HepG2 (cell line): Measurements from ENCODE around the gene DSG2. TPM values are rescaled to one million over a fixed set of nuclear protein-coding genes. Genes with fewer than 3 reads are reported as not detected.
A peak's percentile ranks its signal among the peaks of the same experiment; 100 is the strongest.

Source experiments
- ATAC-seq: fragments of 200-7000 bp; cut with Tn5 transposase; 3 replicates; pipeline ENCODE4 v1.9.1; 2020; ENCODE audit warnings: mild to moderate bottlenecking, moderate library complexity
- BruUV-seq: library from RNA; stranded (reverse); fragments of 400-500 nt; replicated peaks from 2 replicates; lab custom pipeline; 2021; lab: Mats Ljungman, UMichigan
- CTCF ChIA-PET: fragments of 300-600 bp; formaldehyde crosslinking; extraction: SDS; loops from one replicate; lab custom pipeline; 2021; ENCODE audit warnings: low total read pairs, inconsistent platforms, low intra/inter-chr PET ratio; lab: Yijun Ruan, JAX
- POLR2A ChIA-PET: fragments of 350-600 bp; sonication (Branson Sonifier 250); formaldehyde crosslinking; loops from one replicate; lab custom pipeline; 2020; ENCODE audit warnings: antibody characterized with exemption, inconsistent platforms; lab: Yijun Ruan, JAX
- DNase-seq: peaks from one replicate; pipeline ENCODE4 v3.0.0-alpha.2; 2015; ENCODE audit warnings: low spot score
- FAIRE-seq: peaks from 3 replicates; lab custom pipeline; 2011; peaks lifted over from hg19 to GRCh38; lab: Jason Lieb, UNC
- H2AFZ ChIP-seq: one replicate; pipeline ENCODE4 v1.6.1; 2011; ENCODE audit warnings: low read length, inconsistent platforms
- H3K27ac ChIP-seq: fragments of 300-600 bp; 3 replicates; pipeline ENCODE4 v1.8.0; 2011; ENCODE audit warnings: mixed run types, mild to moderate bottlenecking, mixed read lengths, low read length, inconsistent platforms; ENCODE audit not compliant: insufficient read depth; ENCODE audit errors: extremely low read length
- H3K27me3 ChIP-seq, 2 experiments: fragments of 200-600 bp in 1 of 2; 2 replicates in 1 of 2; 3 replicates in 1 of 2; pipeline versions ENCODE4 v1.6.0 to v1.8.0; 2011; ENCODE audit warnings: low read length in 2 of 2, mild to moderate bottlenecking in 2 of 2, moderate library complexity in 2 of 2, inconsistent platforms in 1 of 2; ENCODE audit not compliant: insufficient read depth in 2 of 2, control insufficient read depth in 1 of 2
- H3K36me3 ChIP-seq, 2 experiments: fragments of 200-600 bp in 1 of 2; replicated peaks in 1 of 2; 2 replicates in 1 of 2; 3 replicates in 1 of 2; pipeline versions ENCODE4 v1.5.1 to v1.8.0; 2011; ENCODE audit warnings: low read length in 2 of 2, inconsistent platforms in 1 of 2; ENCODE audit not compliant: insufficient read depth in 2 of 2, control insufficient read depth in 1 of 2
- H3K4me1 ChIP-seq: 2 replicates; pipeline ENCODE4 v1.5.1; 2012; ENCODE audit warnings: low read length, inconsistent platforms; ENCODE audit not compliant: insufficient read depth
- H3K4me2 ChIP-seq: 2 replicates; pipeline ENCODE4 v1.6.0; 2011; ENCODE audit warnings: low read depth, low read length, inconsistent platforms
- H3K4me3 ChIP-seq, 3 experiments: fragments of 200-600 bp in 1 of 3; sonication (generic), shearing (Covaris generic) in 1 of 3; replicated peaks in 1 of 3; 2 replicates each; pipeline ENCODE4 v1.5.1; 2011 to 2016; ENCODE audit warnings: low read length in 3 of 3, inconsistent platforms in 2 of 3, low read depth in 2 of 3, mild to moderate bottlenecking in 2 of 3, control low read depth in 1 of 3, mixed read lengths in 1 of 3; ENCODE audit not compliant: insufficient read depth in 1 of 3
- H3K79me2 ChIP-seq: one replicate; pipeline ENCODE4 v1.6.1; 2011; ENCODE audit warnings: low read length, inconsistent platforms; ENCODE audit not compliant: insufficient read depth
- H3K9ac ChIP-seq: 2 replicates; pipeline ENCODE4 v1.6.0; 2011; ENCODE audit warnings: mild to moderate bottlenecking, low read depth, low read length, inconsistent platforms; ENCODE audit not compliant: insufficient read depth
- H3K9me3 ChIP-seq: 2 replicates; pipeline ENCODE4 v1.5.1; 2012; ENCODE audit warnings: mild to moderate bottlenecking, low read length
- H4K20me1 ChIP-seq: 2 replicates; pipeline ENCODE4 v1.6.0; 2011; ENCODE audit warnings: inconsistent platforms, mild to moderate bottlenecking, low read length, moderate library complexity; ENCODE audit not compliant: insufficient read depth
- BCL6 ChIP-seq: IDR thresholded peaks from 2 replicates; pipeline ENCODE4 v1.6.1; 2016; ENCODE audit warnings: missing genetic modification reagents, missing compliant biosample characterization
- CBX5 ChIP-seq: sonication (generic); formaldehyde crosslinking; IDR thresholded peaks from 2 replicates; pipeline ENCODE4 v1.4.0; 2020; ENCODE audit warnings: missing genetic modification reagents, borderline replicate concordance
- EP300 ChIP-seq, 3 experiments: sonication (generic) in 1 of 3; formaldehyde crosslinking in 1 of 3; IDR thresholded peaks; 2 replicates each; pipeline versions ENCODE4 v1.5.1 to v1.6.1; 2011 to 2020; ENCODE audit warnings: low read depth in 2 of 3, low read length in 2 of 3, borderline replicate concordance in 1 of 3, improper control_type of control experiment in 1 of 3, mild to moderate bottlenecking in 1 of 3, missing genetic modification reagents in 1 of 3, moderate library complexity in 1 of 3
- FOXA3 ChIP-seq: IDR thresholded peaks from 2 replicates; pipeline ENCODE4 v1.6.1; 2016; ENCODE audit warnings: missing genetic modification reagents, missing compliant biosample characterization
- HHEX ChIP-seq: IDR thresholded peaks from 2 replicates; pipeline ENCODE4 v1.6.1; 2016; ENCODE audit warnings: control low read depth
- MED13 ChIP-seq: sonication (generic); formaldehyde crosslinking; IDR thresholded peaks from 2 replicates; pipeline ENCODE4 v1.5.0; 2020; ENCODE audit warnings: missing genetic modification reagents
- NCOA2 ChIP-seq: sonication (generic); formaldehyde crosslinking; IDR thresholded peaks from 2 replicates; pipeline ENCODE4 v1.8.0; 2022; ENCODE audit warnings: inconsistent platforms
- PHF20 ChIP-seq: sonication (generic); formaldehyde crosslinking; IDR thresholded peaks from 2 replicates; pipeline ENCODE4 v1.5.0; 2020; ENCODE audit warnings: mild to moderate bottlenecking, missing genetic modification reagents
- RARA ChIP-seq: IDR thresholded peaks from 2 replicates; pipeline ENCODE4 v1.6.1; 2016; ENCODE audit warnings: missing genetic modification reagents, missing compliant biosample characterization
- YY1 ChIP-seq: IDR thresholded peaks from 2 replicates; pipeline ENCODE4 v1.6.1; 2011; ENCODE audit warnings: low read length, low read depth, moderate library complexity, mild to moderate bottlenecking; ENCODE audit not compliant: insufficient read depth, insufficient replicate concordance
- ZNF235 ChIP-seq: sonication (generic); formaldehyde crosslinking; IDR thresholded peaks from 2 replicates; pipeline ENCODE4 v1.8.1; 2023; ENCODE audit warnings: mild to moderate bottlenecking, missing genetic modification reagents, borderline replicate concordance
- ZNF563 ChIP-seq: sonication (generic); formaldehyde crosslinking; IDR thresholded peaks from 2 replicates; pipeline ENCODE4 v1.8.0; 2022; ENCODE audit warnings: mild to moderate bottlenecking, moderate library complexity, missing genetic modification reagents
- WGBS: methylation state at CpG from one replicate; pipeline ENCODE4 v1.1.6; 2017; ENCODE audit warnings: low lambda C conversion rate; 5-methylcytosine and 5-hydroxymethylcytosine counted together
- in situ Hi-C: cut with HindIII; loops from 2 replicates; pipeline ENCODE4 v1.10.0; 2017; ENCODE audit warnings: low pct_unique_long_range_greater_than_20kb; ENCODE audit not compliant: extremely low pct_ligation_motif_present
- intact Hi-C: fragments of 100-400 bp; cut with micrococcal nuclease; formaldehyde crosslinking; loops from one replicate; pipeline ENCODE4 v1.10.0; 2022; ENCODE audit not compliant: unreplicated experiment
- polyA plus RNA-seq, 8 experiments: library from polyadenylated mRNA; depleted of rRNA in 3 of 8; stranded (reverse) in 7 of 8; unstranded in 1 of 8; fragments of >200 nt; fragmentation: Illumina TruSeq in 4 of 8; extraction: Trizol in 4 of 8; gene quantifications; 2 replicates each; pipeline versions ENCODE4 v1.2.1 to v1.2.3, GENCODE V29; 2011 to 2016; ENCODE audit warnings: low read depth in 4 of 8, missing spikeins in 1 of 8, mixed read lengths in 1 of 8; ENCODE audit not compliant: insufficient read depth in 1 of 8
- total RNA-seq, 5 experiments: library from RNA; depleted of rRNA; stranded (reverse); fragments of >200 nt; fragmentation: Illumina TruSeq; extraction: Trizol; gene quantifications; 2 replicates each; pipeline ENCODE4 v1.2.3, GENCODE V29; 2016; ENCODE audit warnings: low read depth in 1 of 5
- TF ChIP-seq, protein P1 (sequence below): IDR thresholded peaks from 2 replicates; pipeline ENCODE4 v1.6.1; 2016; ENCODE audit warnings: control low read depth
- TF ChIP-seq, protein P2 (sequence below): IDR thresholded peaks from 2 replicates; pipeline ENCODE4 v1.4.0; 2020; ENCODE audit warnings: mild to moderate bottlenecking, missing genetic modification reagents

DSG2 gene
- total and polyA plus RNA-seq, 2 of the 13 experiments (the other 11 are each of a cell fraction or from before 2014, with no cell fraction given) = 23.3 to 66.7 TPM

DNA sequence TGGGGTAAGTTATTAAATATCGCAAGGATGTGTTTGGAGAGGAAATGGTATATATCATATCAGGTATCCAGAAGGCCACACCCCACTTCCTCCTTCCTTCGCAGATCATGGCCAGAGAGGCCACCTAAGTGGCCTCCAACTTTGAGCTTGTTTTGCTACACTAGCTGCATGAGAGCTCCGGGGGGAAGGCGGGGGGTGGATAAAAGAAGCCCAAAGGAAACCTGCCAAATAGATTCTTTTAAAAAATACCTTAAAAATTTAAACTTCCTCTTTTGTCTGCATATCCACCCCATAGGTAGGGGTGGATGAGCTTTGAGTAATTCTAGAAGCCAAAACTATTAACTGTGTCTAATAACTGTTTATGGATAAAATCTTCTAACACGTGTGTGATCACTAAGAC, 88.0 kb downstream of the DSG2 start:
- no peak overlapping the region for H3K4me3 ChIP-seq
- no peaks in the 10 kb centered on the region for H4K20me1 ChIP-seq
- 62% methylated on average over 5 of the region's 5 CpGs for WGBS
- FAIRE-seq = no peak
- no peaks in the 10 kb centered on the region for H3K79me2 ChIP-seq
- intact Hi-C loops = loop anchor here (10.0 kb wide), 1 partner anchor 509 kb away; the partner anchor contains the start of gene RNF138
- peaks cover 92% of the 10 kb centered on the region for H3K4me1 ChIP-seq
- no TSS peak for BruUV-seq
- ChIA-PET POLR2A (interaction anchor here (0.6 to 2.4 kb wide), 2 partner anchors 11 to 25 kb away, joined by 3 to 15 read pairs; no protein-coding TSS in a partner anchor), CTCF (no interaction called here)
- no peak overlapping the region for H3K9ac ChIP-seq
- no peak overlapping the region for H2AFZ ChIP-seq
- TF ChIP-seq MED13 (no peak), CBX5 (no peak), PHF20 (CRISPR knock-in tag) (no peak), ZNF235 (CRISPR knock-in tag) (no peak)
- TF ChIP-seq, protein P1, sequence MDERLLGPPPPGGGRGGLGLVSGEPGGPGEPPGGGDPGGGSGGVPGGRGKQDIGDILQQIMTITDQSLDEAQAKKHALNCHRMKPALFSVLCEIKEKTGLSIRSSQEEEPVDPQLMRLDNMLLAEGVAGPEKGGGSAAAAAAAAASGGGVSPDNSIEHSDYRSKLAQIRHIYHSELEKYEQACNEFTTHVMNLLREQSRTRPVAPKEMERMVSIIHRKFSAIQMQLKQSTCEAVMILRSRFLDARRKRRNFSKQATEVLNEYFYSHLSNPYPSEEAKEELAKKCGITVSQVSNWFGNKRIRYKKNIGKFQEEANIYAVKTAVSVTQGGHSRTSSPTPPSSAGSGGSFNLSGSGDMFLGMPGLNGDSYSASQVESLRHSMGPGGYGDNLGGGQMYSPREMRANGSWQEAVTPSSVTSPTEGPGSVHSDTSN (CRISPR knock-in tag) = no peak
- H3K9me3 ChIP-seq = no peaks in the 10 kb centered on the region
- in situ Hi-C loops = no loop called here
- H3K27me3 ChIP-seq = no peaks in the 10 kb centered on the region
- no peak overlapping the region for H3K4me2 ChIP-seq
- no peak for ATAC-seq
- DNase-seq = no peak
- H3K36me3 ChIP-seq = no peaks in the 10 kb centered on the region
- H3K27ac ChIP-seq = no peak overlapping the region

DNA sequence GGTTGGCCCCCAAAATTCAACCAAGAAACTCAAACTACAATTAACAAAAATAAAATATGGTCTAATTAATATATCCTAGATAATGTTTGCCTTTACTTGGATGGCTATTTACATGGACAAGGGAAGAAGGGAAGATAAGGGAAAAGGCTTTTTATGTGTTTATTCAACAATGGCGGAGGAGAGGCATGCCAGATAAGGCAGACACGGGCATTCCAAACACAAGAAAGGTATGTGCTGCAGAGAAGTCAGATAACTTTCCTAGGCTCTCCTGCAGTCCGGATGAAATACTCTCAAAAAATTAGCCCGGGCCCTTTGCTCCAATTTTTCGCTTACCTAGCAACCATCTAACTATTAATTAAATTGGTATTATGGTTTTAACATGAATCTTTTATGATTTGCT, 88.6 kb downstream of the DSG2 start:
- BruUV-seq = no TSS peak
- CTCF ChIA-PET = no interaction called here
- no peak for FAIRE-seq
- peak; percentile 57 for DNase-seq
- Histone ChIP-seq H3K9me3 (no peaks in the 10 kb centered on the region), H3K27me3 (no peaks in the 10 kb centered on the region), H3K36me3 (no peaks in the 10 kb centered on the region), H3K4me3 (no peak overlapping the region), H3K9ac (no peak overlapping the region; the same call in 1 of the 2 replicates), H3K27ac (no peak overlapping the region), H4K20me1 (no peaks in the 10 kb centered on the region), H3K4me1 (peaks cover 92% of the 10 kb centered on the region), H3K4me2 (peak overlapping the region; percentile 78), H3K79me2 (no peaks in the 10 kb centered on the region), H2AFZ (no peak overlapping the region)
- intact Hi-C loops = loop anchor here (10.0 kb wide), 1 partner anchor 508 kb away; the partner anchor contains the start of gene RNF138
- peak; percentile 23; the same call in 1 of the 3 replicates for ATAC-seq
- in situ Hi-C loops = no loop called here
- WGBS = 8% methylated on average over 5 of the region's 5 CpGs
- POLR2A ChIA-PET = interaction anchor here (1.5 to 2.4 kb wide), 2 partner anchors 10 kb away, joined by 10 to 15 read pairs; no protein-coding TSS in a partner anchor
- peak; percentile 34; the same call in 1 of the 2 replicates for TF ChIP-seq BCL6 (CRISPR knock-in tag)
- TF ChIP-seq NCOA2 = 0 out of 2 replicates have a peak, but pooled peaks have one; percentile 25
- peak; percentile 42; the same call in 1 of the 2 replicates for TF ChIP-seq FOXA3 (CRISPR knock-in tag)
- 0 out of 2 replicates have a peak, but pooled peaks have one; percentile 15 for TF ChIP-seq RARA (CRISPR knock-in tag)
- TF ChIP-seq YY1 = peak; percentile 43
- peak in 1 of 2 experiments; percentile 22; a peak in 1 of 4 replicates for TF ChIP-seq EP300 (IDR thresholded peaks at IDR 0.05; ENCODE audit: low read depth in 2 of 2, low read length in 2 of 2)
- TF ChIP-seq EP300 (CRISPR knock-in tag; IDR thresholded peaks at IDR 0.05; ENCODE audit: borderline replicate concordance) = no peak
- no peak for TF ChIP-seq ZNF563 (CRISPR knock-in tag)
- TF ChIP-seq, protein P2, sequence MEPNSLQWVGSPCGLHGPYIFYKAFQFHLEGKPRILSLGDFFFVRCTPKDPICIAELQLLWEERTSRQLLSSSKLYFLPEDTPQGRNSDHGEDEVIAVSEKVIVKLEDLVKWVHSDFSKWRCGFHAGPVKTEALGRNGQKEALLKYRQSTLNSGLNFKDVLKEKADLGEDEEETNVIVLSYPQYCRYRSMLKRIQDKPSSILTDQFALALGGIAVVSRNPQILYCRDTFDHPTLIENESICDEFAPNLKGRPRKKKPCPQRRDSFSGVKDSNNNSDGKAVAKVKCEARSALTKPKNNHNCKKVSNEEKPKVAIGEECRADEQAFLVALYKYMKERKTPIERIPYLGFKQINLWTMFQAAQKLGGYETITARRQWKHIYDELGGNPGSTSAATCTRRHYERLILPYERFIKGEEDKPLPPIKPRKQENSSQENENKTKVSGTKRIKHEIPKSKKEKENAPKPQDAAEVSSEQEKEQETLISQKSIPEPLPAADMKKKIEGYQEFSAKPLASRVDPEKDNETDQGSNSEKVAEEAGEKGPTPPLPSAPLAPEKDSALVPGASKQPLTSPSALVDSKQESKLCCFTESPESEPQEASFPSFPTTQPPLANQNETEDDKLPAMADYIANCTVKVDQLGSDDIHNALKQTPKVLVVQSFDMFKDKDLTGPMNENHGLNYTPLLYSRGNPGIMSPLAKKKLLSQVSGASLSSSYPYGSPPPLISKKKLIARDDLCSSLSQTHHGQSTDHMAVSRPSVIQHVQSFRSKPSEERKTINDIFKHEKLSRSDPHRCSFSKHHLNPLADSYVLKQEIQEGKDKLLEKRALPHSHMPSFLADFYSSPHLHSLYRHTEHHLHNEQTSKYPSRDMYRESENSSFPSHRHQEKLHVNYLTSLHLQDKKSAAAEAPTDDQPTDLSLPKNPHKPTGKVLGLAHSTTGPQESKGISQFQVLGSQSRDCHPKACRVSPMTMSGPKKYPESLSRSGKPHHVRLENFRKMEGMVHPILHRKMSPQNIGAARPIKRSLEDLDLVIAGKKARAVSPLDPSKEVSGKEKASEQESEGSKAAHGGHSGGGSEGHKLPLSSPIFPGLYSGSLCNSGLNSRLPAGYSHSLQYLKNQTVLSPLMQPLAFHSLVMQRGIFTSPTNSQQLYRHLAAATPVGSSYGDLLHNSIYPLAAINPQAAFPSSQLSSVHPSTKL (CRISPR knock-in tag) = peak; percentile 45; the same call in 1 of the 2 replicates
- no peak for TF ChIP-seq HHEX (CRISPR knock-in tag)
